Stimulated activated CD4-positive, alpha-beta T cell treated with anti-CD3 and anti-CD28 coated beads, TNF-alpha, amount 100 ng/mL, for 48 hours (primary cell): ENCODE results near the gene ADIPOR2.
"Not testable (repeated sequence)": the region's sequence is repeated elsewhere in the genome, so short reads cannot be mapped to it uniquely, and the experiment has no call there.

Experiments
- DNase-seq, 3 donors: peaks; one replicate each; pipeline ENCODE4 v3.0.0-alpha.2; 2020; ENCODE audit warnings: low read depth in 3 of 3

Gene ADIPOR2

DNA sequence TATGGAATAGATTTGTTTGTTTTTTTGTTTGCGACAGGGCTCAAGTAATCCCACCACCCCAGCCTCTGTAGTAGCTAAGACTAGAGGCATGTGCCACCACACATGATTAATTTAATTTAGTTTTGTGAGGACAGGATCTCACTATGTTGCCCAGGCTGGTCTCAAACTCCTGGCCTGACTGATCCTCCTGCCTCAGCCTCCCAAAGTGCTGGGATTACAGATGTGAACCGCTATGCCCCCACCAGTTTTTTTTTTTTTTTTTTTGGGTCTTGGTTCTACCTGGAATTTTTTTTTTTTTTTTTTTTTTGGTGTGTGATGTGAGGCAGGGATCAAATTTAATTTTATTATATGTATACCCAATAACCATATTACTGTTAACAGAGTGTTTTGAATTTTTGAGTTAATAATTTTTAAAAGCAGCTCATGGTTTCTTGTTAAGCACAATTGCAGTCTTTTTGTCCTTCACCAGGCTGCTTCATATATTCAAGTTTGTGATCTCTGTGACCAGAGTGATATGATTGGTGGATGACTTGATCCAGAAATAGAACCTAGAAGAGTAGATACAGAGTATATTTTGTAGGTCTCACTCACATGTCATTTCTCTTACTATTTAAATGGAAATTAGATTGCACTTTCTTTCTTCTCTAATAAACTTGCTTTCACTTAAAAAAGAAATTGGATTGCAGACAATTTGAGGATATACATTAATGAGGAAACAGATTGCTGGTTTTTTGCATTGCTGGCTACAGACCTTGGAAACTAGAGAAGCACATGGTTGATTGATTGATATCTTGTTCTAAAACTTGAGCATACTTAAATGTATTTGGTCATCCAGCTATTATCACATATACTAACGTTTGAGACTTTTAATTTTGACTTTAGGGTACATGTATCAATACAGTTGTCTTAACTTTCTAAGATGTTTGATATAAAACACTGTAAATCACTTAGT is 13.2 kb downstream of the ADIPOR2 start:
- no peak for DNase-seq

DNA sequence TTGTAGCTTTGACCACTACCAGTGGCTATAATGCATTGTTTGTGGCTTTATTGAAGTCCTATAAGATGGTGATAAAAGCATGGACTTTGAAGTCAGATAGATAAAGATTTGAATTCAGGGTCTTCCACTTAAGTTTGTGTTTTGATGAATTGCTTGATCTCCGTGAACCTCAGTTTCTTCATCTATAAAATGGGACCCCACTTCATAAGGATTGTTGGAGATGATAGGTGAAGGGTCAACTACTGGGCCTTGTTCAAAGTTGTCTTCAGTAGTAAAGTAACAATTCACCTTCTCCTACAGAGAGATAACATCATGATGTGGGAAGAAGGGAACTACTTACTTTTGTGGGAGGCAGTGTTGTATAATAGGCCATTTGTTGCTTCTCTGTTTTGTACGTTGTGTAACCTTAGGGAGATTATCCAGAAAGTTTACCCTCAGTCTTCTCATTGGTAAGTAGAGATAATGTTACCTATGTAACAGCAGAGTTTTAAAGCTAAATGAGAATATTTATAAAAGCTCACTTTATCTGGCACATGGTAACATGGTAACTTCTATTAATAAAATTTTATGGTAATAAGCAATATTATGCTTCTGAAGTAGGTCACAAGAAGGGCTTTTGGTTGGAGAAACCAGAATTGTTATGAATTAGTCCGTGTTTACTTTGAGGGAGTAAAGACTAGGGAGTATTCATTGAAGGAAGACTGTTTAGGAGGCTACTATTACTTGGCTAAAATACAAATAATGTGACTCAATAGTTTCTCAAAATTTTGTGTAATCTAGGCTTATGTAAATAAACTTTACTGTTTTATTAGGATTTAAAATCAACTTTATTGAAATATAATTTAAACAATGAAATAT is 15.1 kb downstream of the ADIPOR2 start:
- DNase-seq = no peak

DNA sequence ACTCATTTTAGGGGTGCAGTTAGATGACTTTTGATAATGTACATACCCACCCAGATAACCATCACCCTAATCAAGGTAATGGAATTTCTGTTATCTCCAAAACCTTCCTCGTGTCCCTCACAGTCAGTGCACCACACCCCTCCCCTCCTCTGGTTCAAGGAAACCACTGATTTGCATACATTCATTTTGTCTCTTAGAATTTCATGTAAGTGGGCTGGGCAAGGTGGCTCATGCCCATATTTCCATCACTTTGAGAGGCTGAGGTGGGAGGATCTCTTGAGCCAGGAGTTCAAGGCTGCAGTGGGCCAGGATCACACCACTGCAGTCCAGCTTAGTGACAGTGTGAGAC is 15.7 kb downstream of the ADIPOR2 start:
- no peak for DNase-seq

DNA sequence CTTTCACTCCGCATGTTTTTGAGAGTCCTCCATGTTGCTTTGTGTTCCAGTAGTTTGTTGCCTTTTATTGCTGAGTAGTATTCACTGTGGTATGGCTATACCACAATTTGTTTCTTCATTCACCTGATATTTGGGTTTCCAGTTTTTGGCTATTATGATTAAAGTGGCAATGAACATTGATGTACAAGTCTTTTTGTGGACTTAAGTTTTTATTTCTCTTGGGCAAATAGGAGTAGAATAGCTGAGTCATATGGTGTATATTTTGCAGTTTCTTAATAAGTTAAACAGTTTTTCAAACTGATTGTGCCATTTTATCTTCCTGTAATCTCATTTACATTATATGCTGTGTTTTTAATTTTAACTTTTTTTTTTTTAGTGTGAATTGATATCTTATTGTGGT is 16.2 kb downstream of the ADIPOR2 start:
- no peak for DNase-seq

DNA sequence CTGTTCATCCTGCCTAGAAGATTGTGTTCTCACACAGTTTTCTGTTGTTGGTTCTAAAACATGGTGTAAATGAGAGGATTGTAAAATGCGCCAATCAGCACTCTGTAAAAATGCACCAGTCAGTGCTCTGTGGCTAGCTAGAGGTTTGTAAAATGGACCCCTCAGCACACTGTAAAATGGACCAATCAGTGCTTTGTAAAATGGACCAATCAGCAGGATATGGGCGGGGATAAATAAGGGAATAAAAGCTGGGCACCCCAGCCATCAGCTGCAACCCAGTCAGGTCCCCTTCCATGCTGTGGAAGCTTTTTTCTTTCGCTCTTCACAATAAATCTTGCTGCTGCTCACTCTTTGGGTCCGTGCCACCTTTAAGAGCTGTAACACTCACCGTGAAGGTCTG is 19.1 kb downstream of the ADIPOR2 start:
- DNase-seq = not testable (repeated sequence)

DNA sequence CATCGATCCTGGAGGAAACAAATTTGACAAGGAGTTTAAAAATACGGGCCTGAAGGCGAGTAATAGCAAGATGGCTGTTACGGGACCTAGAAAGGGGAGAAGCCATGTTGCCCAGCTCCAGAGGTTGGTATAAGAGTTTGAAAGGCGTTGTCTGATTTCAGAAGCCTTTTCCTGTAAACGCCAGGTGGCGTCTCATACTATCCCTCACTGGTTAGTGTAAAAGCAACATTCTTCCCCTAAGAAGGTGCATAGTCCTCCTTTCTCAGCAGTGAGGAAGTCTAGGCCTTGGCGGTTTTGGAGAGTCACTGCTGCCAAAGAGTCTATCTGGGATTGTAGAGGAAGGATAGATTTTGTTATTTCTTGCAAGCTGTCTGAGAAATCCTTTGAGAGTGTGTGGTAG is 20.0 kb downstream of the ADIPOR2 start:
- DNase-seq = not testable (repeated sequence)

DNA sequence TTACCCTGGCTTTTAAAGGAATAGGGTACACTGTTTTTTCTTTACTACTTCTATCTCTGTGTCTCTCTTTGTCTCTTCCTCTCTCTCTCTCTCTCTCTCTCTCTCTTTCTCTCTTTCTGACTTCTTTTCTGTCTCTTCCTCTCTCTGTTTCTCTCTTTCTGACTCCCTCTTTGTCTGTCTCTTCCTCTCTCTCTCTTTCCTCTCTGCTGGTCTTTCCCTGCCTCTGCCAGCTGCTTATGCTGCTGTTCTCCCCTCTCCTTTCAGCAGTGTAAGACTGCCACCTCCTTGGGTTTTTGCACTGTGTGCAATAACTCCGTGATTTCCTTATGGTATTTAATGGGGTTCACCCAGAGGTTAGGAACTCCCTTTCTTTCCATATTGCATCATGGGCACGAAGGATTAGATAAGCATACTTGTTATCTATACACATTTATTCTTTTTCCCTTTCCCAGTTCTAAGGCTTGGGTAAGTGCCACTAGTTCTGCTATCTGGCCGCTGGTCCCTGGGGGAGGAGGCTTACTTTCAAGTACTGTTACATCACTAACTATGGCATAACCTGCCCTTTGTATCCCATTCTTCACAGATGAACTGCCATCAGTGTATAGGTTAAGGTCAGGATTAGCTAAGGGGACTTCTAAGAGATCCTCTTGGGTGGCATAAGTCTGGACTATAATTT is 20.8 kb downstream of the ADIPOR2 start:
- not testable (repeated sequence) for DNase-seq

DNA sequence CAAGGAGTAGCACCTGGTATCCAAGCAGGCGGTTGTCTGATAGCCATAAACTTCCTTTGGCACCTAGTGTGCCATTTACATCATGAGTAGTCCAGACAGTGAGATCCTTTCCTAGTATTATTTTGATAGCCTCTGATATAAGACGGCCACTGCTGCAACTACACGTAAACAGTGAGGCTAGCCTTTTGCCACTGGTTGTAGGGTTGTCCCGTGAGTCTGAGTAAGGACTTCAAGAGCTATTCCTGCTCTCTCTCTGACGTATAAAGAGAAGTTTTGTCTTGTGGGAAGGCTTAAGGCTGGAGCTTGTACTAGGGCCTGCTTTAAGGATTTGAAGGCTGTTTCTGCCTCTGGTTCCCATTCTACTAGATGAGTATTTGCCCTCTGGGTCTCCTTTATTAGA is 21.4 kb downstream of the ADIPOR2 start:
- not testable (repeated sequence) for DNase-seq

DNA sequence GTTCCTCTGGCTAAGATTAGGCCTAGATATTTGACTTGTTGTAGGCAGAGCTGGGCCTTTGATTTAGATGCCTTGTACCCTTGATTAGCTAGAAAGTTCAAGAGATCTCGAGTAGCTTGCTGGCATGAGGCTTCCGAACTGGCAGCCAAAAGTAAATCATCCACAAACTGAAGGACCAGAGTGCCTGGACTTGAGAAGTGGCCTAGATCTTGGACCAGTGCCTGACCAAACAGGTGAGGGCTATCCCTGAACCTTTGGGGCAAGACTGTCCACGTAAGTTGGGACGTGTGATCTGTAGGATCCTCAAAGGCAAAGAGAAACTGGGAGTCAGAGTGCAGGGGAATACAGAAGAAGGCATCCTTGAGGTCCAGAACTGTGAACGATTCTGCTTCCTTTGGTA is 22.0 kb downstream of the ADIPOR2 start:
- DNase-seq = not testable (repeated sequence)

DNA sequence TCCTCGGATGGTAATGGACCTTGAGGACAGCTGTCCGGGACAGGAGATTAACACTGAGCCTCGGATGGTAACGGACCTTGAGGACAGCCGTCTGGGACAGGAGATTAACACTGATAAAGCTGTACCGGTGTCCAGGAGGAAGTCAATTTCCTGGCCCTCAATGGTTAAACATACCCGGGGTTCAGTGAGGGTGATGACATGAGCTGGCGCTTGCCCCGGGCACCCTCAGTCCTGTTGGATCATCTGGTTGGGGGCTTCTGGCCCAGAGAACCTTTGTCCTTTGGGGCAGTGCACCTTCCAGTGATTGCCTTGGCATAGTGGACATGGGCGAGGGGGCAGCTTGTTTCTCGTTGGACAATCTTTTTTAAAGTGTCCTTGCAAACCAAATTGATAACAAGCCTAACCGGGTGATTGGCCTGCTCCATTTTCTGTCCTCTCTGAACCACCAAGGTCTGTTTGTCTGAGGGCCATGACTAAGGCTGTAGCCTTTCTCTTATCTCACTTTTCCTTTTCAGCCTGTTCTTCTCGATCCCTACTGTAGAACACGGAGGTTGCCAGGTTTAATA is 23.0 kb downstream of the ADIPOR2 start:
- not testable (repeated sequence) for DNase-seq

DNA sequence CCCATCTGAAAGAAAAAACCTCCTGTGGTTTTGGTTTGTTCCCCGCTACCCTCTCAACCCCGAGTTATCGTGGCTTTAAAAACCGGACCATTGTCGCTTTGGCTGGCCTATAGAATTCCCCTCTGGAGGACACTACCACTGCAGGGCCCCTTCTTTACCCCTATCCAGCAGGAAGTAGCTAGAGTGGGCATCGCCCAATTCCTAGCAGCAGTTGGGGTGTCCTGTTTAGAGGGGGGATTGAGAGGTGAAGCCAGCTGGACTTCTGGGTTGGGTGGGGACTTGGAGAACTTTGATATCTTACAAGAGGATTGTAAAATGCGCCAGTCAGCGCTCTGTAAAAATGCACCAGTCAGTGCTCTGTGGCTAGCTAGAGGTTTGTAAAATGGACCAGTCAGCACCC is 24.6 kb downstream of the ADIPOR2 start:
- DNase-seq = not testable (repeated sequence)

DNA sequence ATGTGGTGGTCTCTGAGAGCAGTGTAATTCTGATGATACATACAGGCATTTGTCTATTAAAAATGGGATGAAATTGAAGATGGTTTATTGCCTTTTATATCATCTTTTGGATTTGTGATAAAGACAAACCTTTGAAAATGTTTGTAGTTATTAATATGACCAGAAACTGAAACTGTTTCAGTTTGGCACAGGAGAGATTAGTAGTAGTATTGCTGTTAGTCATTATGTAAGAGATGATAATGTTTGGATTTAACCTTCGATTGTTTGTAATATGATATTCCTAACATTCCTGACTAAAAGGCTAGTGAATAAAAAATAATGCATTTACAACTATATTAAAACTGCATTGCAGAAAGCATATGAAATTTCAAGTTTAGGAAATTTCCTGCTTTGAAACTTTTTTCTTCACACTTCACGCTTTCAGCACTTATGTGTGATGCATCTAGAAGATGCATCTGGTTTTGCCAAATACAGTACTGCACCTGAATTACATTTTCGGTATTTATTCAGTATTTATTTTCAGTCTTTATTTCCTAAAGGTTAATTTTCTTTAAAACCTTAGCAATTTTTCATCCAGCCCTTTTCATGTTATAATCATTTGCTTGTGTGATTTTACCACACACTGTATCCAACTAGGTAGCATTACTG is 25.5 kb downstream of the ADIPOR2 start:
- DNase-seq = no peak

DNA sequence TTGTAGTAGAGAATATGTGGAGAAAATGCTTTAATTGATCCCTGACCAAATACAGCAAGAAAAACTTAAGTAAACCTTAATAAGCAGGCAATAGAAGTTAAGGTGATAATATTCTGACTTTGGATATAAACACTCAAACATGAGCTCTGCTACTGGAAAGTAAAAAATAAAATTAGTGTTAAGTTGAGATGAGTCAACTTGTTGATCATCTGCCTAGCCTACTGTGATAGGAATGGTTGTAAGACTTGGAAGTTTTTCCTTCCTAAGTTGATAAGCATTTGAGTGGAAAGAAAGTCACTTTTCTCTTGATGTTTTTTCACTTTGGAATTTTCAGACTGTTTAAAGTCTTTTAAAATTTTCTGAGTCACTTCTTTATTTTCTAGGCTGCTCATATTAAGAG is 26.0 kb downstream of the ADIPOR2 start:
- DNase-seq = no peak

DNA sequence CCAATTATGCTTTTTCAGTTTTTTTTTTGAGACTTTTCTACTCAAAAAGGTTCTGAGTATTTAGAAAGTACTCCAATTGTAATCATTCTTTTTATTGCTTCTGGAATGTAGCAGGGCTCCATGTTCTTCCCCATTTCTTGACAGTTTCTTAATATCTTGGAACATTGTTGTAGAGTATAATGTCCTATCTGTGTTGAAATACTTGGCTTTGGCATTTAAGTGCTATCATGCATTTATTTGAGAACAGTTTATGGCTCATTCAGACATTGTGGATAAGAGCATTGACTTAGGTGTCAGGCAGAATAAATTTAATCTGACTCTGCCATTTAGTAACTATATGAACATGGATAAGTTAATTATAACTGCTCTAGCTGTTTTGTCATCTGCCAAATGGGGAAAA is 28.3 kb downstream of the ADIPOR2 start:
- DNase-seq = no peak

DNA sequence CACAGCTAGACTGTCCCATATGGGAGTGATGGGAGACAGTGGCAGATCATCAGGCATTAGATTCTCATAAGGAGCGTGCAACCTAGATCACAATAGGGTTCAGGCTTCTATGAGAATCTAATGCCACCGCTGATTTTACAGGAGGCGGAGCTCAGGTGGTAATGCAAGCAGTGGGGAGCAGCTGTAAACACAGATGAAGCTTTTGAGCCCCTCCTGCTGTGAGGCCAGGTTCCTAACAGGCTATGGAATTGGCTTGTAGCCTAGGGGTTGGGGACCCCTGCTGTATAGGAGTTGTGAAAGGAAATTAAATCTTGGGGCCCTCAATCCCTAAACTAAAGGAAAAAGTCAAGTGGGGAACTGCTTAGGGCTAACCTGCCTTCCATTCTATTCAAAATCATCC is 29.6 kb downstream of the ADIPOR2 start:
- no peak for DNase-seq

DNA sequence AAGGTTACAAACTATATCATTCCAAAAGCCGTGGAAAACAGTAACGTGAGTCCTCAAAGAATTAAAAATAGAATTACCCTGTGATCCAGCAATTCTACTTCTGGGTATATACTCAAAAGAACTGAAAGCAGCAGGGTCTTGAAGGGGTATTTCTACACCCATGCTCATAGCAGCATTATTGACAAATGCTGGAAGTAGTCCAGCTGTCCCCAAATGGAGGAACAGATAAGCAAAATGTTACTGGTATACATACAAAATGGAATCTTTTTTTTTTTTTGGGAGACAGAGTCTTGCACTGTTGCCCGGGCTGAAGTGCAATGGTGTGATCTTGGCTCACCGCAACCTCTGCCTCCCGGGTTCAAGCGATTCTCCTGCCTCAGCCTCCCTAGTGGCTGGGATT is 32.9 kb downstream of the ADIPOR2 start:
- no peak for DNase-seq

DNA sequence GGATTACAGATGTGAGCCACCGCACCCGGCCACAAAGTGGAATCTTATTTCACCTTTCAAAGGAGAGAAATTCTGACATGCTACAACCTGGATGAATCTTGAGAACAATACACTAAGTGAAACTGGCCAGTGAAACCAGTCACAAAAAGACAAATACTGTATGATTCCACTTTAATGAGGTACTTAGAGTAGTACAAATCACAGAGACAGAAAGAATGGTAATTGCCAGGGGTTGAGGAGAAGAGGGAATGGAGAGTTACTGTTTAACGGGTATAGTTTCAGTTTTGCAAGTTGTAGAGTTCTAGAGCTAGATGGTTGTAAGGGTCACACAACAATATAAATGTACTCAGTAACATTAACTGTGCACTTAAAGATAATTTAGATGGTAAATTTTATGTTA is 33.4 kb downstream of the ADIPOR2 start:
- DNase-seq = no peak

DNA sequence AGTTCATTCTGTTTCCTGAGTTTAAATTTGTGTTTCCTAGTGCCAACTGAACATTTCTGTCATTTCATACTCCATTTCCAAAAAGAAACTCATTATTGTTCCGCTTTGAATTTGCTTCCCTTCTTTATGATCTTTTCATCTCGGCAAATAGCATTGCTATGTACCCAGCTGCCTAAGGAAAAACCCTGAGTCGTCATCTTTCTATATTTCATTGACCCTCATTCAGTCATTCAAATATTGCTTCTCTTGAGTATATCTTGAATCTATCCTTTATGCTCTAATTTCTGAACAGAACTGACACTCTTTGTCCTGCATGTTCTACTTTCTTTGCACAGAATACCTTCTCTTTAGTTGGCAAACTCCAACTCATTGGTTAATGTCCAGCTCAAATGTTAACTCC is 35.9 kb downstream of the ADIPOR2 start:
- no peak for DNase-seq

DNA sequence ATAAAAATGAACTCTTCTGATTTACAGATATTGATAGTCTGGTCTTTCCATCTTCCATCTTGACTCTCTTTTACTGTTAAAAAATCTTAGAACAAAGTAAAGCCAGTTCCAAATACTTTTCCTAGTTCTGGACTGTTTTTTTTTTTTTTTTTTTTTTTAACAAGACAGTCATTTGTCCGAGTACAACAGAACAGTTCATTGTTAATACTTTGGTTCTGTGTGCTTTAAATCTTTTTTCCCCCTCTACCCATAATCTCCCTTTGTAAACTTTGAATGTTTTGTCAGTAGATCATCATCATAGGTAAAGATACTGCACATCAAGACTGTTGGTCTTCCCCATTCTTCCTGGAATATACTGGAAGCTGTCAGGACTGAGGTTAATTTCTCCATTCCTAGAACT is 38.0 kb downstream of the ADIPOR2 start:
- no peak for DNase-seq

DNA sequence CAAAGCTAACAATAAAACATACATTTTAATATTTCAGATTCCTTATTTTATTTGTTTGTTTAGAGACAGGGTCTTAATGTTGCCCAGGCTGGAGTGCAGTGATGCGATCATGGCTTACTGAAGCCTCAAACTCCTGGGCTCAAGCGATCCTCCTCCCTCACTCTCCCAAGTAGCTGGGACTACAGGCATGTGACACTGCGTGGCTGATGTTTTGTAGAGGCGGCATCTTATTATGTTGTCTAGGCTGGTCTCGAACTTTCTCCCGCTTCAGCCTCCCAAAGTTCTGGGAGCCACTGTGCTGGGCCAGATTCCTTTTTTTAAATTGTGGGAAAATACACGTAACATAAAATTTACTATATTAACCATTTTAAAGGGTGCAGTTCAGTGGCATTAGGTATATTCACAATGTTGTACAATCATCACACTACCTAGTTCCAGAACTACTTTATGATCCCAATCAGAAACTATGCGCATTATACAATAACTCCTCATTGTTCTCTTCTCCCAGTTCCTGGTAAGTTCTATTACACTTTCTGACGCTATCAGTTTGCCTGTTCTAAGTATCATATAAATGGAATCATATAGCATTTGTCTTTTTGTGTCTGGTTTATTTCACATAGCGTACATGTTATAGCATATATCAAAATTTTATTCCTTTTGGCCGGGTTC is 40.3 kb downstream of the ADIPOR2 start:
- DNase-seq = no peak

DNA sequence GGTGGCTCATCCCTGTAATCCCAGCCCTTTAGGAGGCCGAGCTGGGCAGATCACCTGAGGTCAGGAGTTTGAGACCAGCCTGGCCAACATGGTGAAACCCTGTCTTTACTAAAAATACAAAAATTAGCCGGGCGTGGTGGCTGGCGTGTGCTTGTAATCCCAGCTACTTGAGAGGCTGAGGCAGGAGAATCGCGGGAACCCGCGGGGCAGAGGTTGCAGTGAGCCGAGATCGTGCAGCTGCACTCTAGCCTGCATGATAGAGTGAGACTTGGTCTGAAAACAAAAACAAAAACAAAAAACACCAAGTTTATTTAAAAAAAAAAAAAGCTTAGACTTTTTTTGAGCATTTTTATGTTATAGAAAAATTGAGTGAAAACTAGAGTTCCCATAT is 40.8 kb downstream of the ADIPOR2 start:
- DNase-seq = not testable (repeated sequence)
